Gastroesophageal sphincter (tissue), 4 donors: ENCODE measurements around the gene DHDDS. TPM values are rescaled to one million over a fixed set of nuclear protein-coding genes. Genes with fewer than 3 reads are reported as not detected.

Experiments
- ATAC-seq: fragments of 150-250 bp; one replicate; pipeline ENCODE4 v1.9.1; 2016; ENCODE audit warnings: mild to moderate bottlenecking, moderate library complexity
- H3K27ac ChIP-seq, 4 donors: fragments of 200-600 bp; sonication (generic) in 3 of 4; 1 replicate in 3 of 4; 2 replicates in 1 of 4; pipeline ENCODE4 v1.5.1; 2016 to 2019
- H3K27me3 ChIP-seq: fragments of 200-600 bp; sonication (generic); one replicate; pipeline ENCODE4 v1.5.1; 2019
- H3K36me3 ChIP-seq, 2 donors: fragments of 200-600 bp; sonication (generic); one replicate each; pipeline ENCODE4 v1.5.1; 2019; ENCODE audit warnings: control low read depth in 1 of 2
- H3K4me1 ChIP-seq, 3 donors: fragments of 200-600 bp; sonication (generic); 1 replicate in 2 of 3; 2 replicates in 1 of 3; pipeline ENCODE4 v1.5.1; 2016 to 2019; ENCODE audit warnings: control low read depth in 2 of 3
- H3K4me3 ChIP-seq, 2 donors: fragments of 200-600 bp; sonication (generic); one replicate each; pipeline ENCODE4 v1.5.1; 2019; ENCODE audit warnings: mild to moderate bottlenecking in 1 of 2, moderate library complexity in 1 of 2
- H3K9me3 ChIP-seq, 3 donors: fragments of 200-600 bp; sonication (generic); one replicate each; pipeline ENCODE4 v1.5.1; 2017 to 2019; ENCODE audit warnings: control low read depth in 2 of 3
- EP300 ChIP-seq: sonication (generic); formaldehyde crosslinking; IDR thresholded peaks from one replicate; pipeline ENCODE4 v1.6.1; 2017; ENCODE audit warnings: antibody characterized with exemption, mild to moderate bottlenecking
- POLR2A ChIP-seq, 2 donors: fragments of 450-650 bp; IDR thresholded peaks; one replicate each; pipeline ENCODE4 v1.6.1; 2017; ENCODE audit warnings: antibody characterized with exemption in 2 of 2, mild to moderate bottlenecking in 2 of 2, moderate library complexity in 1 of 2
- POLR2AphosphoS5 ChIP-seq: sonication (generic); formaldehyde crosslinking; IDR thresholded peaks from one replicate; pipeline ENCODE4 v1.6.1; 2017; ENCODE audit warnings: antibody characterized with exemption
- WGBS, 2 donors: methylation state at CpG; one replicate each; pipeline ENCODE4 v1.1.5; 2018; ENCODE audit warnings: low coverage in 1 of 2; 5-methylcytosine and 5-hydroxymethylcytosine counted together
- total RNA-seq, 4 donors: library from RNA; depleted of rRNA; stranded (reverse); fragments of >200 nt; gene quantifications; one replicate each; pipeline ENCODE4 v1.1.0, GENCODE V29; 2016
- TF ChIP-seq, protein P1 (sequence below), 4 experiments: fragments of 200-600 bp in 2 of 4; fragments of 450-650 bp in 2 of 4; sonication (generic) in 1 of 4; IDR thresholded peaks; one replicate each; pipeline ENCODE4 v1.5.1; 2017 to 2019; ENCODE audit warnings: antibody characterized with exemption in 4 of 4, mild to moderate bottlenecking in 2 of 4, moderate library complexity in 2 of 4

The DHDDS gene
- total RNA-seq, 4 donors from 2014 or later = 23.6 to 36.4 (median 31.7) TPM

- no peak for ATAC-seq
- TF ChIP-seq POLR2AphosphoS5 (no peak), POLR2A (IDR thresholded peaks at IDR 0.05) (no peak), EP300 (no peak)
- TF ChIP-seq, protein P1, sequence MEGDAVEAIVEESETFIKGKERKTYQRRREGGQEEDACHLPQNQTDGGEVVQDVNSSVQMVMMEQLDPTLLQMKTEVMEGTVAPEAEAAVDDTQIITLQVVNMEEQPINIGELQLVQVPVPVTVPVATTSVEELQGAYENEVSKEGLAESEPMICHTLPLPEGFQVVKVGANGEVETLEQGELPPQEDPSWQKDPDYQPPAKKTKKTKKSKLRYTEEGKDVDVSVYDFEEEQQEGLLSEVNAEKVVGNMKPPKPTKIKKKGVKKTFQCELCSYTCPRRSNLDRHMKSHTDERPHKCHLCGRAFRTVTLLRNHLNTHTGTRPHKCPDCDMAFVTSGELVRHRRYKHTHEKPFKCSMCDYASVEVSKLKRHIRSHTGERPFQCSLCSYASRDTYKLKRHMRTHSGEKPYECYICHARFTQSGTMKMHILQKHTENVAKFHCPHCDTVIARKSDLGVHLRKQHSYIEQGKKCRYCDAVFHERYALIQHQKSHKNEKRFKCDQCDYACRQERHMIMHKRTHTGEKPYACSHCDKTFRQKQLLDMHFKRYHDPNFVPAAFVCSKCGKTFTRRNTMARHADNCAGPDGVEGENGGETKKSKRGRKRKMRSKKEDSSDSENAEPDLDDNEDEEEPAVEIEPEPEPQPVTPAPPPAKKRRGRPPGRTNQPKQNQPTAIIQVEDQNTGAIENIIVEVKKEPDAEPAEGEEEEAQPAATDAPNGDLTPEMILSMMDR (IDR thresholded peaks at IDR 0.05) = no peak
- Histone ChIP-seq H3K27me3 (peaks cover 51% of the 10 kb centered on the region), H3K27ac (no peak overlapping the region), H3K4me1 (no peaks in the 10 kb centered on the region), H3K36me3 (no peaks in the 10 kb centered on the region), H3K9me3 (no peaks in the 10 kb centered on the region), H3K4me3 (no peak overlapping the region)
- WGBS, 2 donors = 11 to 15% methylated on average over 3 of the region's 4 CpGs
Measured at GRCh38 chr1:26403656-26404055, 28.5 kb upstream of the DHDDS start.

DNA sequence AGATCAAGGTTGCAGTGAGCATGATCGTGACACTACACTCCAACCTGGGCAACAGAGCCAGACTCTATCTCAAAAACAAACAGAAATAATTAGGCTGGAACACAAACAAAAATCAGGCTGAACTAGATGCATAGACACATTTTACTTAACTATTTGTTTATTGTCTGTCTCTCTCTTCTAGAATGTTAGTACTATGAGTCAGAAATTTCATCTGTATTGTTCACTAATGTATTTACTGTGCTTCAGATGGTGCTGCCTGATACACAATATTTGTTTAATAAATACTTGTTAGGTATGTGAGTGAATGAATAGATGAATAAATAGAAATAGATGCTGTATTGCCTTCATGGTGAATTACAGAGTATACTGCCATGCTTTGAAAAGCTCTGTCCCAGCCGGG is 27.5 kb upstream of the DHDDS start:
- WGBS, 2 donors = 86% methylated on average over 1 to 2 of the region's 2 CpGs
- no peaks in the 10 kb centered on the region for H3K36me3 ChIP-seq
- no peak overlapping the region for H3K4me3 ChIP-seq
- no peak overlapping the region for H3K27ac ChIP-seq
- H3K27me3 ChIP-seq = peaks cover 60% of the 10 kb centered on the region
- no peak for TF ChIP-seq EP300
- no peak for TF ChIP-seq POLR2A (IDR thresholded peaks at IDR 0.05)
- no peak for TF ChIP-seq POLR2AphosphoS5
- TF ChIP-seq, protein P1 (IDR thresholded peaks at IDR 0.05) = no peak
- no peaks in the 10 kb centered on the region for H3K9me3 ChIP-seq
- no peak for ATAC-seq
- no peaks in the 10 kb centered on the region for H3K4me1 ChIP-seq

DNA sequence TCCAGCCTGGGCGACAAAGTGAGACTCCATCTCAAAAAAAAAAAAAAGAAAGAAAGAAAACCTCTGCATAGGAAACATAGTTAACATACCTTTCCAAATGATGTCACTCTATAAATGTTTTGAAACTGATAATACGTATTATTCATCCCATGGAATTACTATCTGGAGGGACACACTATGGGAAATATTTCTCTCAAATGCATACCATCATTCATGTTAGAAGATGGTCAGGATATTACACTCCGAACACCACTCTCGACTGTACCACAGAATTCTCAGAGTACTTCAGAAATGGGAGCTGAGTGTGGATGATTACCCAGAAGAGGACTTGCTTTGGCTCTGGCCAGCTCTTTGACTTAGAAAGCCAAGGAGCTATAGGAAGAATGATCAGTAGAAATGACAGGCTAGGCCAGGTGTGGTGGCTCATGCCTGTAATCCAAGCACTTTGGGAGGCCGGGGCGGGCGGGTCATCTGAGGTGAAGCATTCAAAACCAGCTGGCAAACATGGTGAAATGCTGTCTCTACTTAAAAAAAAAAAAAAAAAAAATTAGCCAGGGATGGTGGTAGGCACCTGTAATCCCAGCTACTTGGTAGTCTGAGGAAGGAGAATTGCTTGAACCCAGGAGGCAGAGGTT is 26.7 kb upstream of the DHDDS start:
- H3K36me3 ChIP-seq = no peaks in the 10 kb centered on the region
- WGBS, 2 donors = 72 to 76% methylated on average over 3 to 7 of the region's 7 CpGs
- no peaks in the 10 kb centered on the region for H3K9me3 ChIP-seq
- no peaks in the 10 kb centered on the region for H3K4me1 ChIP-seq
- H3K27me3 ChIP-seq = peaks cover 64% of the 10 kb centered on the region
- no peak for TF ChIP-seq POLR2A (IDR thresholded peaks at IDR 0.05)
- no peak for TF ChIP-seq EP300
- no peak for TF ChIP-seq POLR2AphosphoS5
- TF ChIP-seq, protein P1 (IDR thresholded peaks at IDR 0.05) = no peak
- no peak overlapping the region for H3K27ac ChIP-seq
- H3K4me3 ChIP-seq = no peak overlapping the region
- ATAC-seq = no peak

DNA sequence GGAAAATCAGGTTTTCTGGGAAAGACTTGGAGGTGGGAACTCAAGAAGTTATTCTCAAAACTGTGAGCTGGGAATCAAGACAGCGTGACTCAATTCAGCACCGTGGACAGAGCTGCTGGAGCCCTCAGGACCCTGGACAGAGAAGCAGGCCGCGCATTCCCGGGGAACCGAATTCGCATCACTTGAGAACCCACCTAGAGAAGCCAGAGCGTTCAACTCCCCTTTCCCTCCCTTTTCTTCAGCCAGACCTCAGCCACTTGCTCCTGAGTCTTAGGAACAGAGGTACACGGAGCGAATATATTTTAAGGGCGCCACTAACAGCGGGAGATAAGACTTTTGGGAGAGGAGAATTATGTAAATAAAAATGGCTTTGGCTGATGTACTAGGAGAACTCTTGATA is 23.5 kb upstream of the DHDDS start:
- peak; percentile 77 for ATAC-seq
- H3K27me3 ChIP-seq = peaks cover 68% of the 10 kb centered on the region

More for the DNA sequence above, 23.5 kb upstream of the DHDDS start:
- H3K36me3 ChIP-seq = no peaks in the 10 kb centered on the region
- WGBS, 2 donors = 0% methylated on average over 2 to 12 of the region's 12 CpGs
- no peaks in the 10 kb centered on the region for H3K4me1 ChIP-seq
- no peak overlapping the region for H3K27ac ChIP-seq
- no peak overlapping the region for H3K4me3 ChIP-seq
- TF ChIP-seq POLR2A (IDR thresholded peaks at IDR 0.05) = no peak
- no peak for TF ChIP-seq POLR2AphosphoS5
- TF ChIP-seq, protein P1 (IDR thresholded peaks at IDR 0.05) = no peak
- no peak for TF ChIP-seq EP300
- peaks cover 0 to 4% (median 0%) of the 10 kb centered on the region in 3 donors for H3K9me3 ChIP-seq
